ENCODE results near the gene ZNF512B. TPM values are rescaled to one million over a fixed set of nuclear protein-coding genes. Genes with fewer than 3 reads are reported as not detected.
A peak's percentile ranks its signal among the peaks of the same experiment; 100 is the strongest.

ZNF512B gene
- total RNA-seq, 2 donors from 2014 or later = 13.9 to 21.3 TPM

GRCh38 chr20:63952210-63952535 is 17.6 kb downstream of the ZNF512B start:
- H3K9me3 Mint-ChIP-seq = no peaks in the 10 kb centered on the region
- H3K27ac Mint-ChIP-seq = no peak overlapping the region
- H3K36me3 Mint-ChIP-seq (ENCODE audit: low read depth) = peaks cover 13% of the 10 kb centered on the region
- H3K27me3 Mint-ChIP-seq = no peaks in the 10 kb centered on the region
- ATAC-seq (replicated peaks) = no peak
- no peak overlapping the region for H3K4me3 Mint-ChIP-seq
- peaks cover 28% of the 10 kb centered on the region for H3K4me1 Mint-ChIP-seq

DNA sequence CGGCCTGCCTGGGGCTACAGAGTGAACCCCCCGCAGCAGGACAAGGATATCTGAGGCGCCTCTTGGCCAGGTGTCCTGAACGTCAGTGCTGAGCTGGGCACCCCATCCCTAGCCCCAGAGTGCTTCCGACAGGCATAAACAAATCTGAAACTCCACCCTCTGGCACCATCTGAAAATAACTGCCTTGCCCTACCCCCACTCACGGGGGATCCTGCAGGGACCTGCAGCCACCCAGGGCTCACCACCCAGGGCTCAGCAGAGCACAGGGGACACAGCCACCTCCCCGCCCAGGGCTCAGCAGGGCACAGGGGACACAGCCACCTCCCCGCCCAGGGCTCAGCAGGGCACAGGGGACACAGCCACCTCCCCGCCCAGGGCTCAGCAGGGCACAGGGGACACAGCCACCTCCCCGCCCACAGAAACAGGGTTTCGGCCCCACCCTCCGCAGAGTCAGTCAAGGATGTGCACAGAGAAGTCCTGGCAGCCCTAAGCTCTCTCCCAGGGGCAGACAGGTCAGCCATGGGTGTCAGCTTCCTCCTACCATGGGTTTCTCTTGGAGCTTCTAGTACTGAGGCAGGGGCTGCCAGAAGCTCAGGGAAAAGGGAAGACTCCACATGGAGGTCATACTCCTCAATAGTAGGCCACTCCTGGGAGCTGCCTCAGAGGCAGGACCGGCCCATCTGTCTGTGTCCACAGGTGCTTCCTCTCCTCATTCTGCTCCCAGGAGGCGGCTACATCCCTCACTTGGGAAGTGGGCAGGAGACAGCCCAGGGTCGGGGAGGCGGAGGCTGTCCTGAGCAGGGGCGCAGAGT is 18.1 kb downstream of the ZNF512B start:
- H3K36me3 Mint-ChIP-seq (ENCODE audit: low read depth) = peaks cover 13% of the 10 kb centered on the region
- ATAC-seq (replicated peaks) = no peak
- H3K27ac Mint-ChIP-seq = no peak overlapping the region
- H3K9me3 Mint-ChIP-seq = no peaks in the 10 kb centered on the region
- H3K27me3 Mint-ChIP-seq = no peaks in the 10 kb centered on the region
- peaks cover 33% of the 10 kb centered on the region for H3K4me1 Mint-ChIP-seq
- no peak overlapping the region for H3K4me3 Mint-ChIP-seq

DNA sequence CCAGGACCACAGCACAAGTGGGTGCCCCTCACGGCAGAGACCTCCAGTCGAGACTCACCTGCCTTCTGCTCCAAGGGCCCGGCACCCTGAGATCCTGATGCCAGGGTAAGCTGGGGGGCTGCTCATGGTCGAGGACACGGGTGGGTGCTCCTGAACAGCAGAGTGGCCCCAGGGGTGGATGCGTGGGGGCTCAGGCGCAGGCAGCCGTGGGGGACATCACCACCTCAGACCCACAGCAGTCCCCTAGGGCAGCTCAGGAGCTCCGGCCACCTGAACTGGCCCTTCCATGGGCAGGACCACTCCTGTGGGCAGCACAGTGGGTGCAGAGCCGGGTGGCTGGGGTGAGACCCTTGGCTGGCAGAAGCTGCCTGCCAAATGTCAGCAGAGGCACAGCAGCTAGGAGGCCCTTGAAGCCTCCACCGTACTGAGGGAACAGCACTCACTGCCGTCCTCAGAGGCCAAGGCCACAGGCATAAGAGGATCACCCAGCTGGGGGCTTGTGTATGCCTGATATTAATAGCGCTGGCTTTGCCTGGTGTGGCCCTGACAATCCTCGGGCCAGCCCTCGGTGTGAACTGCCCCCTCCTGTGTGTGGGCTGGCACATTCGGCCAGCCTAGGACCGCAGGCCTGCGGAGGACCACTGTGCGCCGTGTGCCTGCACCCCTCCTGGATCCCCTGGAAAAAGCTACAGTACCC is 18.9 kb downstream of the ZNF512B start:
- no peaks in the 10 kb centered on the region for H3K9me3 Mint-ChIP-seq
- H3K36me3 Mint-ChIP-seq (ENCODE audit: low read depth) = peaks cover 15% of the 10 kb centered on the region
- peaks cover 33% of the 10 kb centered on the region for H3K4me1 Mint-ChIP-seq
- no peaks in the 10 kb centered on the region for H3K27me3 Mint-ChIP-seq
- ATAC-seq (replicated peaks) = no peak
- no peak overlapping the region for H3K4me3 Mint-ChIP-seq
- H3K27ac Mint-ChIP-seq = no peak overlapping the region

DNA sequence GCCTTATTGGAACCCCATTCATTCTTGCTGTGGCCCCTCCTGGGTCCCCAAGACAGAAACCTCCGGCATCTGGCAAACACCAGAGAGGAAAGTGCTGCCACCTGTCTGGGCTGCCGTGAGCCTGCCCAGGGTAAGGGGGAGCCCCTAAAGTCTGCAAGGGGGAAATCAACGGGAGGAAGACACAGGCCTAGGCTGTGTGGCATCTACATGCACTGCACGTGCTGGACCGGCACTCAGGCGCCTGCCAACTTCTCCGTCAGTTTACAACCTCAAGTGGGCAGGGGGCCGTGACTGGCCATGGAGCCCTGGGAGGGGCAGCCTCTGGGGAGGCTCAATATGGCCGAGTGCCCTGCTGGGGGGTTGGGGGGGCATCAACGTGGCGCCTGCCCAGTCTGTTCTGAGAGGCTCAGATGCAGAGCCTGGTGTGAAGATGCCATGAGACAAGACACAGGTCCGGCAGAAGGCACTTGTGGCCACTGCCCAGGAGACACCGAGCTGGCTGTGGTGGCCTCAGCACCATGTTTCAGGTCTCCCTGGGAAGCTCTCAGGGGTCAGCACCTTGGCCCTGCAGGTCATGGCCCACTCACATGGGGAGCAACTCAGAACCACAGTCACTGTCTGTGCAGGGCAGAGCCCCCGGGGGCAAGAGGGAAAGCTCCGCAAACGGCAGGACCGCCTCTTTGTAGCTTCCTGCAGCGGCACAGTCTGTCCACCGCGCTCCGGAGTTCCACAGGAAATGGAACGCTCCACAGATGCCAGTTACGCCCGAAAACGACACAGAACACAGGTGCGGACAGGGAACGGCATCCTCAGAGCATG is 21.9 kb downstream of the ZNF512B start:
- H3K27me3 Mint-ChIP-seq = no peaks in the 10 kb centered on the region
- peak overlapping the region; percentile 87 for H3K27ac Mint-ChIP-seq
- H3K4me3 Mint-ChIP-seq = peak overlapping the region; percentile 74
- peaks cover 20% of the 10 kb centered on the region for H3K4me1 Mint-ChIP-seq
- ATAC-seq (replicated peaks) = peak; percentile 38
- H3K9me3 Mint-ChIP-seq = no peaks in the 10 kb centered on the region
- H3K36me3 Mint-ChIP-seq (ENCODE audit: low read depth) = peaks cover 18% of the 10 kb centered on the region

DNA sequence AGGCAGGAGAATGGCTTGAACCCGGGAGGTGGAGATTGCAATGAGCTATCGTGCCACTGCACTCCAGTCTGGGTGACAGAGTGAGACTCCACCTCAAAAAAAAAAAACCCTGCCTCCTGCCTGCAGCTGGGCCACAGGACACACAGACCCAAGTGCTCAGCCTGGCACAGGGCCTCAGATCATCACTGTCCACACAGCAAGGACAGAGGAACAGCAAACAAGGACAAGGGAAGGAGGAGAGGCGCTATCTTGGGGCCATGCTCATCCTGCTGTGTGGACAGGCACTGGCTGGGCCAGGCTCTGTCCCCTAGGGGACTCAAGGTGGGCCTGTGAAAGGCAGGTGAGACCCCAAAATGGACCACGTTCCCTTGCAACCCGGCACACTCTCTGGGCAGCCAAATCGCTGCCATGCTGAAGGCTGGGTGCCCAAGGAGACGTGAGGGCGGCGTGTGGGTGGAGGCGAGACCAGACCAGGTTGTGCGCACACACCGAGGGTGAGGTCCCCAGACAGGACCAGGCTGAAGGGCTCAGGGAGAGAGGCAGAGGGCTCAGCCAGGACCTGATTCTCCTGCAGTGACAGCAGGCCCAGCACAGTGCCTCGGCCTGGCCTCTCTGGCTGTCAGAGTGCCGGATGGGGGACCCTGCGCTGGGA is 22.6 kb downstream of the ZNF512B start:
- Mint-ChIP-seq H3K9me3 (no peaks in the 10 kb centered on the region), H3K4me1 (peaks cover 20% of the 10 kb centered on the region), H3K4me3 (peak overlapping the region; percentile 74), H3K36me3 (ENCODE audit: low read depth) (peaks cover 23% of the 10 kb centered on the region), H3K27me3 (no peaks in the 10 kb centered on the region), H3K27ac (peak overlapping the region; percentile 87)
- ATAC-seq (replicated peaks) = no peak

DNA sequence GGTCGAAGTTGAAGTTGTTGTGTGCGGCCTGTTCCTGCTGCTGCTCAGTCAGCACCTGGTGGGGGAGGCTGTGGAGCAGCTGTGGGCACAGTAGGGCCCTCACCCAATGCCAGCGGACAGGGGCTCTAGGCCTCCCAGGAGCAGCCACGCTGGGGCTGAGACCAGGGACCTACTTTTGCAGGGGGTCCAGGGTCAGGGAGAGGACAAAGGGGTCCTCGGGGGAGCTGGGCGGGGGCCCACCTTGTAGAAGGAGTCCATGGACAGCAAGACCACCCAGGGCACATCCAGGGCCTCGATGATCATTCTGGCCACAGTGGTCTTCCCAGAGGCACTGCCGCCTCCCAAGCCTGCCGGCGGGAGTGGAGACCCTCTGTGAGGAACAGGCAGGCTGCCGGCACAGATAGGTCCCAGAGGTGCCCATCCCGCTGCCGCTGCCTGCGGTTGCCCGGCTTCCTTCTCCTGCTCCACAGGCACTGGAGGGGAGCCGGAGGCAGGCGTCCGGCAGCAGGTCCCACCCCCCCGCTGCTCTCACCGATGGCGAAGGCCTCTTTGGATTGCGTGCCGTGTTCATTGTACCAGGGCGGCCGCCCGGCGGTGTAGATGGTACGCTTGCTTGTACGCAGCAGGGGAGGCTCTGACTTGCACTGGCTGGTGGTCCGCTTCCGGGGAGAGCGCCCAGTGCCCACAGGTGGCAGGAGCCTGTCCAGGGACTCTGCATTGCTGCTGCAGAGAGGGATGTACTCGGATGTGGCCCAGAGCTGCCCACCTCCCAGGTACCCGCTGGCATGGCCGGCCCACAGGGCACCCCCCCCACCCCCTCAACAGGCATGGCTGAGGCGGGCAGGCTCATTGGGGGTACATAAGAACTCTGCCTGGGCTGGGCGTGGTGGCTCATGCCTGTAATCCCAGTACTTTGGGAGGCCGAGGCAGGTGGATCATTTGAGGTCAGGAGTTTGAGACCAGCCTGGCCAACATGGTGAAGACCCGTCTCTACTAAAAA is 23.5 kb downstream of the ZNF512B start:
- Mint-ChIP-seq H3K36me3 (ENCODE audit: low read depth) (peaks cover 24% of the 10 kb centered on the region), H3K27ac (peak overlapping the region; percentile 87)

DNA sequence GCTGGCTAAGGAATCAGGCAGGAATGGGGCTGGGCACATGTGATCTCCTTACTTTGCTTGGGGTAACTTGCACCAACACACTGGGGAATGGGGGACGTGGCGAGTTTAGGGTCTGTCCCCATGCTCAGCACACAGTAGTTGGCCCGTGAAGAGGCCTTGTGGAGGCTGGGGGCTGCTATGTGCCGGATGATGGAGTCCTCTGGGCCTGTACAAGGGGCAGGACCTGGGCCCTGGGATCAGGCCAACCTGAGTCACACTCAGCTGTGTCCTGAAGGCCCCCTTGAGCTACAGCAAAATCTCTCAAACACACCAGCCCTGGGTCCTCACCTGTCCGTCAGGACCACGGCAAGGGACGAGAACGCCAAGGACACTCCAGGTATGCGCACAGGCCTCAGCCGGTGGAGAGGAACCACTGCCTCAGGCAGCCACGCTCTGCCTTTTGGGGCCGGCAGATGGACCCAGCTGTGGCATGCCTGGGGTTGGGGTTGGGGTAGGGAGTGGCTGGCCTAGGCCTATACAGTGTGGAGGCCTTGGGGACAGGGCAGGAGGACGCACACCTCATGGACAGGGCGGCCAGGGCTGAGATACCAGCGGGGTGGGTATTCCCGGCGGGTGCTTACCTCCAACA is 24.6 kb downstream of the ZNF512B start:
- H3K4me3 Mint-ChIP-seq = no peak overlapping the region
- no peaks in the 10 kb centered on the region for H3K27me3 Mint-ChIP-seq
- peaks cover 20% of the 10 kb centered on the region for H3K4me1 Mint-ChIP-seq
- H3K36me3 Mint-ChIP-seq (ENCODE audit: low read depth) = peaks cover 28% of the 10 kb centered on the region
- H3K27ac Mint-ChIP-seq = no peak overlapping the region
- no peaks in the 10 kb centered on the region for H3K9me3 Mint-ChIP-seq
- no peak for ATAC-seq (replicated peaks)

More for the DNA sequence above, 23.5 kb downstream of the ZNF512B start:
- no peak for ATAC-seq (replicated peaks)
- H3K9me3 Mint-ChIP-seq = no peaks in the 10 kb centered on the region
- no peaks in the 10 kb centered on the region for H3K27me3 Mint-ChIP-seq
- H3K4me3 Mint-ChIP-seq = peak overlapping the region; percentile 74
- H3K4me1 Mint-ChIP-seq = peaks cover 20% of the 10 kb centered on the region

DNA sequence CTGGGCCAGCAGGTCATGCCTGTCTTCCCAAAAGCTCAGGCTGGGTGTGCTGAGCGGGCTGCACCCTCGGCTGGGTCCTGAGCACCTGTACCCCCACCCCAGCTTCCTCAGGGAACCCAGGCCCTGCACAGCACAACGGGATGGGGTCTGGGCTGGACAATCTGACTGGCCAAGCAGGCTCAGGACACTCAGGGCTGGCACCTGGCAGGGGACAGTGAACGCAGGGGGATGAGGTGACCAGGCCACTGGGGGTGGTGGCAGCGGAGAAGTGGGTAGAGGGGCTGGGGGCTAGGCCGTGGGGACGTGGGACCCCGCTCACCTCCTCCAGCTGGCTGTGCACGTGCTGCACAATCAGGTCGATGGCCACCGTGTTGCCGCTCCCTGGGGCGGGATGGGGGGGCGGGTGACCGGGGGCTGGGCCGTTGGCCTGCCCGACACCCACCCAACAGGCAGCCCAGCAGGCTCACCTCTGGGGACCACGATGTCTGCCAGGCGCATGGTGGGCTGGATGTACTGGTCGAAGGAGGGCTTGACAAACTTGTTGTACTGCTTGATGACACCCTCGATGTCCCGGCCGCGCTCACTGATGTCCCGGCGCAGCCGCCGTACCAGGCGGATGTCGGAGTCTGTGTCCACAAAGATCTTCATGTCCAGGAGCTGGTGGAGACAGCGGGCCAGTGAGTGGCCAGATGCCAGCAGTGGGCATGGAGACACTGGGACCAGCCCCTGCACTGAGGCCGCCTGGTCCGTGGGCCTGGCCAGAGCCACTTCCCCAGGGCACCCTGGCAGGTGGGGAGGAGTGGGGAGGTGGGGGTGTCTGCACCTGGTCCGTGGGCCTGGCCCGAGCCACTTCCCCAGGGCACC is 25.4 kb downstream of the ZNF512B start:
- Mint-ChIP-seq H3K27me3 (no peaks in the 10 kb centered on the region), H3K27ac (no peak overlapping the region), H3K9me3 (no peaks in the 10 kb centered on the region), H3K4me1 (peaks cover 20% of the 10 kb centered on the region), H3K4me3 (no peak overlapping the region), H3K36me3 (ENCODE audit: low read depth) (peaks cover 28% of the 10 kb centered on the region)
- ATAC-seq (replicated peaks) = no peak

GRCh38 chr20:63943808-63944077 is 26.0 kb downstream of the ZNF512B start:
- Mint-ChIP-seq H3K4me3 (no peak overlapping the region), H3K27me3 (no peaks in the 10 kb centered on the region), H3K4me1 (peaks cover 17% of the 10 kb centered on the region), H3K9me3 (no peaks in the 10 kb centered on the region), H3K36me3 (ENCODE audit: low read depth) (peaks cover 28% of the 10 kb centered on the region), H3K27ac (no peak overlapping the region)
- ATAC-seq (replicated peaks) = no peak

- no peak for ATAC-seq (replicated peaks)
- Mint-ChIP-seq H3K4me1 (peaks cover 11% of the 10 kb centered on the region), H3K36me3 (ENCODE audit: low read depth) (peaks cover 25% of the 10 kb centered on the region), H3K4me3 (no peak overlapping the region), H3K9me3 (no peaks in the 10 kb centered on the region), H3K27me3 (no peaks in the 10 kb centered on the region), H3K27ac (no peak overlapping the region)
Measured at GRCh38 chr20:63942969-63943807, 26.5 kb downstream of the ZNF512B start.

GRCh38 chr20:63942250-63942951 is 27.3 kb downstream of the ZNF512B start:
- Mint-ChIP-seq H3K36me3 (ENCODE audit: low read depth) (peaks cover 29% of the 10 kb centered on the region), H3K4me3 (no peak overlapping the region), H3K4me1 (peaks cover 6% of the 10 kb centered on the region), H3K27ac (peak overlapping the region; percentile 48), H3K9me3 (no peaks in the 10 kb centered on the region), H3K27me3 (no peaks in the 10 kb centered on the region)
- peak; percentile 27 for ATAC-seq (replicated peaks)
